ENCODE measurements around the gene UBXN10.

GRCh38 chr1:20180844-20181207 is 5.1 kb upstream of the UBXN10 start:
- TF ChIP-seq CTCF (optimal IDR thresholded peaks at IDR 0.05 in 1 of 3, IDR thresholded peaks at IDR 0.05 in 1 of 3, conservative IDR thresholded peaks at IDR 0.05 in 1 of 3; ENCODE audit: extremely low read depth in 1 of 3, insufficient read depth in 2 of 3, low read length in 3 of 3) (no peak), EZH2 (IDR thresholded peaks at IDR 0.05; ENCODE audit: low read length) (no peak)
